HG02943 (cell line): ENCODE results near the gene BAAT.
A peak's percentile ranks its signal among the peaks of the same experiment; 100 is the strongest.

Experiments
- ATAC-seq: cut with Tn5 transposase; IDR thresholded peaks from one replicate; pipeline ENCODE4 v1.9.1; 2021; ENCODE audit warnings: mild to moderate bottlenecking, low read depth, moderate library complexity; ENCODE audit not compliant: unreplicated experiment

BAAT gene

GRCh38 chr9:101398930-101399642 lies 14.3 kb upstream of the BAAT start:
- peak; percentile 16 for ATAC-seq

- ATAC-seq = peak; percentile 99
These were observed 13.5 kb upstream of the BAAT start, which contains the start of the genes MRPL50 and ZNF189 for GRCh38 chr9:101398068-101398929. Gene MRPL50, minus strand, starts transcription at chr9:101398618. Its CDS starts 26 bp downstream, at chr9:101398592. Gene ZNF189, plus strand, starts transcription at chr9:101398851. Its CDS starts 306 bp downstream, at chr9:101399157.

- no peak for ATAC-seq
These were observed 12.9 kb upstream of the BAAT start for GRCh38 chr9:101397746-101398067.

- no peak for ATAC-seq
These were observed 9.9 kb upstream of the BAAT start for GRCh38 chr9:101394687-101395086.

GRCh38 chr9:101393135-101393534 lies 8.3 kb upstream of the BAAT start:
- ATAC-seq = no peak

GRCh38 chr9:101388507-101388993 lies 3.7 kb upstream of the BAAT start:
- ATAC-seq = no peak

- ATAC-seq = no peak
These were observed 3.2 kb upstream of the BAAT start for GRCh38 chr9:101387871-101388506.

GRCh38 chr9:101383361-101383760 lies 1.4 kb downstream of the BAAT start:
- ATAC-seq = no peak

GRCh38 chr9:101381833-101382342 lies 2.9 kb downstream of the BAAT start:
- ATAC-seq = no peak

- ATAC-seq = no peak
These were observed 3.7 kb downstream of the BAAT start for GRCh38 chr9:101381118-101381517.

GRCh38 chr9:101380295-101380694 lies 4.5 kb downstream of the BAAT start:
- ATAC-seq = no peak

GRCh38 chr9:101376111-101376848 lies 8.5 kb downstream of the BAAT start:
- ATAC-seq = no peak

GRCh38 chr9:101375546-101375945 lies 9.3 kb downstream of the BAAT start:
- no peak for ATAC-seq

GRCh38 chr9:101372327-101373118 lies 12.3 kb downstream of the BAAT start:
- no peak for ATAC-seq

GRCh38 chr9:101371813-101372212 lies 13.0 kb downstream of the BAAT start:
- ATAC-seq = no peak

GRCh38 chr9:101369884-101370531 lies 14.8 kb downstream of the BAAT start:
- ATAC-seq = no peak

- ATAC-seq = no peak
These were observed 15.5 kb downstream of the BAAT start for GRCh38 chr9:101369286-101369685.

- ATAC-seq = no peak
These were observed 17.5 kb downstream of the BAAT start for GRCh38 chr9:101367323-101367722.
